Muscle layer of duodenum (tissue), 2 donors: Measurements from ENCODE around the gene LAMA2.
A peak's percentile ranks its signal among the peaks of the same experiment; 100 is the strongest.

ENCODE experiments used
- H3K27ac ChIP-seq: one replicate; pipeline ENCODE4 v1.7.0; 2013; ENCODE audit warnings: mild to moderate bottlenecking, low read length
- H3K27me3 ChIP-seq: one replicate; pipeline ENCODE4 v1.7.0; 2013; ENCODE audit warnings: low read depth, mild to moderate bottlenecking, control low read depth, low read length
- H3K36me3 ChIP-seq, 2 donors: one replicate each; pipeline ENCODE4 v1.7.0; 2013; ENCODE audit warnings: low read length in 2 of 2, control low read depth in 1 of 2, mild to moderate bottlenecking in 1 of 2; ENCODE audit not compliant: insufficient read depth in 2 of 2, control insufficient read depth in 1 of 2
- H3K4me1 ChIP-seq, 2 donors: one replicate each; pipeline ENCODE4 v1.7.0; 2013; ENCODE audit warnings: low read length in 2 of 2, mild to moderate bottlenecking in 2 of 2, control low read depth in 1 of 2, moderate library complexity in 1 of 2; ENCODE audit not compliant: insufficient read depth in 2 of 2, control insufficient read depth in 1 of 2
- H3K4me3 ChIP-seq, 2 donors: one replicate each; pipeline ENCODE4 v1.7.0; 2013; ENCODE audit warnings: low read length in 2 of 2, low read depth in 1 of 2, mild to moderate bottlenecking in 1 of 2
- H3K9me3 ChIP-seq, 2 donors: one replicate each; pipeline ENCODE4 v1.7.0; 2013; ENCODE audit warnings: low read length in 2 of 2, control low read depth in 1 of 2, mild to moderate bottlenecking in 1 of 2; ENCODE audit not compliant: control insufficient read depth in 1 of 2
- donor health status: healthy.

Gene LAMA2

DNA sequence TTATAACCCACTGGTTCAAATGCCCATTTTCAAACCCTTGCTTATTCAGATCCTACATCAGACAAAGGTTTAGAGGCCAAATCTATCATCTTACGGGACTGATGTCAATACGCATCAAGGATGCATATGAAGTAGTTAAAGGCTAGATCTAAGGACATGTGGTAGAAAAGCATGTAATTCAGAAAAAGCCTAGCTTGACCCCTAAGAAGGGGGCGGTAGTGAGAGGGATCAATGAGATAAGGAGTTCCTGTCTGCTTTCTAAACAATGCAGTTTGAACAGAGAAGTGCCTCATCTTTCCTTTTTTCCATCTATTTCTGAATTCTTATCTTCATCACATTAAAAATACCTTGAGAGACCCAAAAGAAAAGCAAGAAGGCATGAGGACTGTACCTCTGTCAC is 589.3 kb downstream of the LAMA2 start:
- Histone ChIP-seq H3K4me3 (no peak overlapping the region), H3K4me1 (peaks cover 0 to 7% of the 10 kb centered on the region in 2 donors), H3K36me3 (no peaks in the 10 kb centered on the region), H3K27me3 (no peaks in the 10 kb centered on the region), H3K27ac (no peak overlapping the region), H3K9me3 (no peaks in the 10 kb centered on the region)

DNA sequence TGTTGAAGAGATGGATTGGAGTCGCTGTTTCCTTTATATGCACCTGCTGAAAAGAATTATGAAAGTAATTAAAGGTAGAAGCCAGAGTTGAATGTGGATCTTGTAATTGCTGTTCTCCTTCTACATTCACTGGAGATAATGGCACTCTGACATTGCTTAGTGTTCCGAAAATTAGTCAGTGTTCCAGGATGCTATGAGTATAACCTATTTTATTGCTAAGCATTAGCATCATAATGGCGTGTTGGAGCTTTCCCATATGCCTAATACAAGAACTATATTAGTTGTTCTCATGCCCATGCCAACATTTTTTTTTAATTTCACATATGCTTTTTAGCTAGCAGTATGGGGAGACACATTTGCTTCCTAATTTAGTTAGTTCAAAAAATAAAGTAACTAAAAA is 590.6 kb downstream of the LAMA2 start:
- Histone ChIP-seq H3K27ac (no peak overlapping the region), H3K36me3 (no peaks in the 10 kb centered on the region), H3K9me3 (no peaks in the 10 kb centered on the region), H3K4me3 (no peak overlapping the region), H3K4me1 (peaks cover 0 to 7% of the 10 kb centered on the region in 2 donors), H3K27me3 (no peaks in the 10 kb centered on the region)

DNA sequence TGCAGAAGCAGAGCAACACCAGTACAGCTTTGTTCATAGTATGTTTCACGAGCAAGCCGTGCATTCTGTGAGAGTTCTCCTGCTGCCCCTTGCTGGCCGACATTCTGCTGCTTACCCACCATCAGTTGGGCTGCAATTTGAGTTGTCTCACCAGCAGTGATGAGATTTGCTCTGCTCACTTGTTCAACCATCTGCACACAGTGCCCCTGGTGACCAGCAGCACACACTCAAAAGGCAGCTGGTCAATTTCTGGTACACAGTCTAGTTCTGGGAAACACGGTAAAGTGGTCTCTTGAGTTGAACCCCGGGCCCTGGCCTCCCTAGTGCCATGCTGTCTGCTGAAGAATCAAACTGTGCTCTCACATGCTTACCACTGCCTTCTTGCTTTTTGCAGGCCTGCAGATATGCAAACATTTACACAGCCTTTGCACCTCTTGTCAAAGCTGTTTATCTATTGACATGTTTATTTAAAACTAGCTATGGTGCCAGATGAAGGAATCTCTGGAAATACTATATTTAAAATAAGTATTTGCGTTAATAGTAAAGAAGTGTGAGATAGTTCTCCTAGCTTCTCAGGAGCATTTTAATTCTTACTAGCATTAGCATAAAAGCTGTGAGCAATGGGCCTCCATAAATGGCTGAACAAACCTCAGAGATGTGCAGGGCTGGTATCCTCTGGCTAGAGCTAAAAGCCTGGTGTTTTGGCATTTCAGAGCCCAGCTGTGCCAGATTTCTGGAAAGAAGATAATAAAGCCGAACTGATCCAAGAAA is 592.7 kb downstream of the LAMA2 start:
- Histone ChIP-seq H3K4me3 (no peak overlapping the region), H3K36me3 (no peaks in the 10 kb centered on the region), H3K4me1 (peaks cover 0 to 7% of the 10 kb centered on the region in 2 donors), H3K27me3 (no peaks in the 10 kb centered on the region), H3K9me3 (no peaks in the 10 kb centered on the region), H3K27ac (no peak overlapping the region)

DNA sequence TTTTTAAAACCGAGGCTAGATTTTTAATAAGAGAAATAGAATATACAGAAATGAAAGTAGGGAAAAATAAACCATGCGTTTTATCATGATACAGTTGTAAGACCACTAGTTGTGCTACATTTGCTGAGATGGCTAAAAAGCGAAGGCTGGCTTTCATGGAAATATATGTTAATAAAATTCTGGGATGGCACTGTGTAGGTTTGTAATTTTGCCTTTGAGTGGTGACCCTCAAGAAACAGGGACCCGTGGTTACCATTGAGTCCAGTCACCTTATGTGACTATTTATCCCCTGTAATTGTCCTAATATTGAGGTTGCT is 593.3 kb downstream of the LAMA2 start:
- Histone ChIP-seq H3K9me3 (no peaks in the 10 kb centered on the region), H3K27me3 (no peaks in the 10 kb centered on the region), H3K4me3 (no peak overlapping the region), H3K4me1 (peaks cover 0 to 7% of the 10 kb centered on the region in 2 donors), H3K27ac (no peak overlapping the region), H3K36me3 (no peaks in the 10 kb centered on the region)

DNA sequence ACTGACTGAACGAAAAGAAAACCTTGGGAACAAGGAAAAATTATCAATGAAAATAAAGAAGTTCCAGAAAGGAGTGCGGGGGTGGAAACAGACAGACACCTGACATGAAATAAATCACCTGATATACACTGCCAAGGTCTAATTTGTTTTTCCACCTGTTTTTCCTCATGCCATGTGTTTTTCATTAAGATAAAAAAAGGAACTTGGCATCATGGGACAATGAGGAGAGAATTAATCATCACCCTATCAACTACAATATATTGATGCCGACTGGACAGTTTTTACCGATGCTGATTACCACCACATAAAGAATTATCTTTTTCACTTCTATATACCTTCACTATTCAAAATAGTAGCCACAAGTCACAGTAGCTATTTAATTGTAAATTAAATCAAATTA is 593.9 kb downstream of the LAMA2 start:
- Histone ChIP-seq H3K27me3 (no peaks in the 10 kb centered on the region), H3K4me1 (peaks cover 0 to 7% of the 10 kb centered on the region in 2 donors), H3K27ac (no peak overlapping the region), H3K4me3 (no peak overlapping the region), H3K9me3 (no peaks in the 10 kb centered on the region), H3K36me3 (peaks cover 0 to 3% of the 10 kb centered on the region in 2 donors)

DNA sequence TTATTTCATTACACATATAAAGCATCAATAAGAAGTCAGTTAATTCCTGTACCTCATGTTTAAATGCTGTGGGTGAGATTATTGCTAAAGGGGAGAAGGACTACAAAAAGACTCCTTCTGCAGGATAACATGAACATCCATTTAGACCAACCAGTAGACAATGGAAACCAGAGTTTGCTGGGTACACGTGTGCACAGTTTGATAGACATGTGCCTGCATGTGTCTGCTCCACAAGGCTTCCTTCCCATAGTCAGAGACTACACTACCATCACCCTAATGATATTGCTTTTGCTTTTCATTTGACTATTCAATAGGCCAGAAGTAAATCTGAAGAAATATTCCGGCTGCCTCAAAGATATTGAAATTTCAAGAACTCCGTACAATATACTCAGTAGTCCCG is 595.4 kb downstream of the LAMA2 start:
- Histone ChIP-seq H3K36me3 (peaks cover 0 to 3% of the 10 kb centered on the region in 2 donors), H3K4me3 (no peak overlapping the region), H3K27ac (no peak overlapping the region)

DNA sequence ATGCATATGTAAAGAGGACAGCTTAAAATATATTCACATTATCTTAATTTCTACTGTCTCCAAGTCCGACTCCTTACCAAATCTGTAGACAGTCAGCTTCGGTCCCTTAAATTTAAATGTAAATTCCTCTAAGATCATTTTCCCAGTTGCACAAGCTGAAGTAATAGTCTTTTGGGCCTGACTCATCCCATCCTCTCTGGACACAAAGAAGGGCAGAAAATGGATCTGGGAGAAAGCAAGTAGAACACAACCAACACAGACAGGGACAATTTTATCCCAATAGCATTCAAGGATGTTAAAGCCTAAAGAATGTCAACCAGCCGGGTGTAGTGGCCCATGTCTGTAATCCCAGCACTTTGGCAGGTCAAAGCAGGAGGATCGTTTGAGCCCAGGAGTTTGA is 598.8 kb downstream of the LAMA2 start:
- no peak overlapping the region for H3K27ac ChIP-seq
- no peaks in the 10 kb centered on the region for H3K9me3 ChIP-seq
- peaks cover 3% of the 10 kb centered on the region in 2 donors for H3K36me3 ChIP-seq
- no peaks in the 10 kb centered on the region for H3K27me3 ChIP-seq
- H3K4me1 ChIP-seq: no peaks in the 10 kb centered on the region
- no peak overlapping the region for H3K4me3 ChIP-seq

More for the DNA sequence above, 595.4 kb downstream of the LAMA2 start:
- Histone ChIP-seq H3K4me1 (peaks cover 0 to 7% of the 10 kb centered on the region in 2 donors), H3K27me3 (no peaks in the 10 kb centered on the region), H3K9me3 (no peaks in the 10 kb centered on the region)

DNA sequence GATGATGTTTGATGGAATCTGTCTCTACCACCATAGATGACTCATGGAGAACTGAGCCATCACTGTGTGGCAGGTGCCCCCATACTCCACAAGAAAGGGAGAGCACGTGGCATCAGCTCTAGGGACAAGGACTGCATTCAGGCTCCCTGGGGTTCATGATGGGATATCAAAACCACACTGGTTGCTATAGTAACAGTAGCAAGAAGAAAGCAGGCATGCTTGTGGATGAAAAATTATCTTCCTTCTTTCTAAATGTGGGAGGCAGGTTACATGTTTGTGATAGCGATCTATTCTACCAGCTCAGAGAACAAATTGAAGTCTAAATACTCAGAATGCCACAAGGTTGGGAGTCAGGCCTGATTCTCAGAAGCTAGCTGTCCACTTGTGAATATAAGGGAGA is 602.8 kb downstream of the LAMA2 start:
- no peak overlapping the region for H3K27ac ChIP-seq
- H3K27me3 ChIP-seq: no peaks in the 10 kb centered on the region
- H3K36me3 ChIP-seq: peaks cover 5 to 12% of the 10 kb centered on the region in 2 donors
- no peaks in the 10 kb centered on the region for H3K9me3 ChIP-seq
- no peak overlapping the region for H3K4me3 ChIP-seq
- peaks cover 0 to 6% of the 10 kb centered on the region in 2 donors for H3K4me1 ChIP-seq

DNA sequence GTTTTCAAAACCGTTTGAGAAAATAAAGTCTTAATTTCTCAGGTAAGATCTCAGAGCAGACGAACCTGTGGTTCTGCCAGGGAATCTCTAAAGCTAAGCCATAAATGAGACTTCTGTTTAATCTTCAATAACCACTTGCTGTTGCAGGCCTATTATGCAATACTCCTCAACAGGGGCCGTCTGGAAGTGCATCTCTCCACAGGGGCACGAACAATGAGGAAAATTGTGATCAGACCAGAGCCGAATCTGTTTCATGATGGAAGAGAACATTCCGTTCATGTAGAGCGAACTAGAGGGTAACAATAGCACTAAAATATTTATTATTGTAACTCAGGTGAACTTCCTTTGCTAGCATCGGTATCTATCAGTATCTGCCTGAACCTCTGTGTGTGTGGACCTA is 603.4 kb downstream of the LAMA2 start:
- Histone ChIP-seq H3K27ac (no peak overlapping the region), H3K4me1 (peaks cover 0 to 7% of the 10 kb centered on the region in 2 donors), H3K27me3 (no peaks in the 10 kb centered on the region), H3K9me3 (no peaks in the 10 kb centered on the region), H3K36me3 (peaks cover 5 to 13% of the 10 kb centered on the region in 2 donors), H3K4me3 (no peak overlapping the region)

DNA sequence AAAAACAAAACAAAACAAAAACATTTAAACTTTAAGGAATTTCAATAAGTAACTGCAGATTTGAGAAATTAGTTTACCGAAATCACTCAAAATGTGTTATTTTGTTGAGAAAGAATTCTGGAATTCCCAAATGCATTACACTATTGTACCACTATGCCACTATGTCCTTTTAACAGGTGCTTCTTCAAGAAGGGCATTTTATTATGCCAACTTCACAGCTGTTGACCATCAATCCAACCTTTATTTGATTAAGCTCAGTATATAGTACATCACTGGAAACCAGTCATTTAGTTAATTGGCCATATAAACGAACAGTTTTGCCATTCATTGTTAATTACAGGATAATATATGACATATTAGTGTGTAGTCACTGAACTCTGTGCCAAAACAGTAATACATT is 605.4 kb downstream of the LAMA2 start:
- H3K27ac ChIP-seq: no peak overlapping the region

DNA sequence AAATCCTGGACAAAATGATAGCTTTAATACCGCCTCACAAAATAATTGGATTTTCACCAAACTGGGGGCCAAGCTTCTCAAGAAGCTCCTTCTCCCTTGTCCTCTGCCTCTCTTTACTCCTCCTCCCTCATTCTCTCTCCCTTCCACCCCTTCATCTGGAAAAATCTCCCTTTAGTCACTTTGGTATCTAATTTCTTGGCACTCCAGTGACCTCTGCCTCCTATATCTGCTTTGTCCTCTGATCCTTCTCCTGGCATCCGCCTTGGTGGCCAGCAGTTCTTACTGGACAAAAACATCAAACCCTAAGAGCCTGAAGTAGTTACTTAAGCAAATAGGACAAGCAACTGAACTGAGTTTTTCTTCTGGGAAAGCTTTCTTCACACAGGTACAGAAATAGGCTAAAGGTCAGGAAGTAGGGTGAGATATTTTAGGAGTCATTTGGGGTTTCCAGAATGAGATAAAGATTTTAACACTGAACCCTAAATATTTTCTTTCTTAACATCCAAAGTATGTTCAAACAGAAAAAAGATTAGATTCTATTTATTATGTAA is 606.4 kb downstream of the LAMA2 start:
- no peaks in the 10 kb centered on the region for H3K9me3 ChIP-seq
- H3K27ac ChIP-seq: peak overlapping the region; percentile 97
- H3K27me3 ChIP-seq: no peaks in the 10 kb centered on the region
- H3K4me1 ChIP-seq: peaks cover 0 to 11% of the 10 kb centered on the region in 2 donors
- peaks cover 8 to 10% of the 10 kb centered on the region in 2 donors for H3K36me3 ChIP-seq
- no peak overlapping the region for H3K4me3 ChIP-seq

More for the DNA sequence above, 605.4 kb downstream of the LAMA2 start:
- peaks cover 5 to 10% of the 10 kb centered on the region in 2 donors for H3K36me3 ChIP-seq
- H3K4me3 ChIP-seq: no peak overlapping the region
- H3K4me1 ChIP-seq: peaks cover 0 to 11% of the 10 kb centered on the region in 2 donors
- H3K27me3 ChIP-seq: no peaks in the 10 kb centered on the region
- H3K9me3 ChIP-seq: no peaks in the 10 kb centered on the region
